Measurements from ENCODE around the gene ATP1A2. TPM values are rescaled to one million over a fixed set of nuclear protein-coding genes. Genes with fewer than 3 reads are reported as not detected.

ATP1A2 gene
- total and polyA plus RNA-seq, 2 donors (not counting 3 experiments of a cell fraction or from before 2014, with no cell fraction given) = not detected

GRCh38 chr1:160085686-160086455, 29.7 kb upstream of the ATP1A2 start:
- no TSS peak for BruUV-seq (replicated peaks)
- intact Hi-C loops (cut with micrococcal nuclease) = loop anchor here (1.0 kb wide), 1 partner anchor 290 kb away; no protein-coding TSS in a partner anchor
- FAIRE-seq (peak; percentile 76), DNase-seq (ENCODE audit: low read depth, low spot score) (peak; percentile 65)
- Histone ChIP-seq H3K9ac (replicated peaks; ENCODE audit: extremely low read depth, insufficient read depth, low read length) (no peak overlapping the region), H3K4me1 (ENCODE audit: control insufficient read depth, extremely low read depth, insufficient read depth, low read length) (no peaks in the 10 kb centered on the region), H3K36me3 (ENCODE audit: control insufficient read depth in 2 of 2, extremely low read depth in 1 of 2, insufficient read depth in 2 of 2, low read length in 2 of 2) (no peaks in the 10 kb centered on the region), H2AFZ (ENCODE audit: low read depth, low read length) (no peak overlapping the region), H3K27me3 (ENCODE audit: control insufficient read depth in 2 of 2, insufficient read depth in 2 of 2, low read length in 2 of 2) (peaks cover 35 to 37% of the 10 kb centered on the region in 2 experiments), H3K9me1 (replicated peaks; ENCODE audit: control insufficient read depth, extremely low read depth, insufficient read depth, low read length) (no peaks in the 10 kb centered on the region), H3K27ac (ENCODE audit: insufficient read depth, low read depth, low read length) (no peak overlapping the region), H3K9me3 (replicated peaks; ENCODE audit: control insufficient read depth, insufficient read depth, low read length) (no peaks in the 10 kb centered on the region), H3K4me2 (ENCODE audit: insufficient read depth, low read length) (no peak overlapping the region), H3K79me2 (ENCODE audit: control insufficient read depth, insufficient read depth, low read length) (no peaks in the 10 kb centered on the region), H4K20me1 (replicated peaks; ENCODE audit: control insufficient read depth, extremely low read depth, insufficient read depth, low read length) (no peaks in the 10 kb centered on the region), H3K4me3 (replicated peaks in 1 of 3; ENCODE audit: insufficient read depth in 1 of 3, low read depth in 1 of 3, low read length in 3 of 3) (no peak overlapping the region)
- ChIA-PET POLR2A (no interaction called here), CTCF (interaction anchor here (0.6 to 5.2 kb wide), 44 partner anchors 8 to 953 kb away, joined by 3 to 75 read pairs (median 4); partner anchors contain the start of genes CASQ1, IGSF8, IGSF9 and KCNJ10)
- dilution Hi-C loops (cut with MboI; ENCODE audit: extremely low pct_ligation_motif_present, low sequenced_read_pairs) = no loop called here
- TF ChIP-seq GATA2 (IDR thresholded peaks at IDR 0.05; ENCODE audit: insufficient read depth, insufficient read length, low read depth, low read length) (no peak), CTCF (IDR thresholded peaks at IDR 0.05; ENCODE audit: extremely low read depth in 1 of 2, insufficient read depth in 1 of 2, low read depth in 1 of 2, low read length in 2 of 2) (peak; percentile 82 to 99)

- no TSS peak for BruUV-seq (replicated peaks)
- FAIRE-seq = no peak
- intact Hi-C loops (cut with micrococcal nuclease) (no loop called here), dilution Hi-C loops (cut with MboI; ENCODE audit: extremely low pct_ligation_motif_present, low sequenced_read_pairs) (no loop called here)
- Histone ChIP-seq H3K4me1 (ENCODE audit: control insufficient read depth, extremely low read depth, insufficient read depth, low read length) (no peaks in the 10 kb centered on the region), H3K9ac (replicated peaks; ENCODE audit: extremely low read depth, insufficient read depth, low read length) (no peak overlapping the region), H3K36me3 (ENCODE audit: control insufficient read depth in 2 of 2, extremely low read depth in 1 of 2, insufficient read depth in 2 of 2, low read length in 2 of 2) (no peaks in the 10 kb centered on the region), H3K79me2 (ENCODE audit: control insufficient read depth, insufficient read depth, low read length) (no peaks in the 10 kb centered on the region), H3K4me3 (replicated peaks in 1 of 3; ENCODE audit: insufficient read depth in 1 of 3, low read depth in 1 of 3, low read length in 3 of 3) (no peak overlapping the region), H3K27ac (ENCODE audit: insufficient read depth, low read depth, low read length) (no peak overlapping the region), H3K4me2 (ENCODE audit: insufficient read depth, low read length) (no peak overlapping the region), H2AFZ (ENCODE audit: low read depth, low read length) (no peak overlapping the region), H3K27me3 (ENCODE audit: control insufficient read depth in 2 of 2, insufficient read depth in 2 of 2, low read length in 2 of 2) (peaks cover 29 to 31% of the 10 kb centered on the region in 2 experiments), H4K20me1 (replicated peaks; ENCODE audit: control insufficient read depth, extremely low read depth, insufficient read depth, low read length) (no peaks in the 10 kb centered on the region), H3K9me1 (replicated peaks; ENCODE audit: control insufficient read depth, extremely low read depth, insufficient read depth, low read length) (no peaks in the 10 kb centered on the region), H3K9me3 (replicated peaks; ENCODE audit: control insufficient read depth, insufficient read depth, low read length) (no peaks in the 10 kb centered on the region)
- CTCF ChIA-PET = interaction anchor here (0.8 to 5.2 kb wide), 21 partner anchors 8 to 290 kb away, joined by 3 to 75 read pairs (median 8); partner anchors contain the start of genes IGSF8, KCNJ10 and PIGM
- POLR2A ChIA-PET = no interaction called here
- DNase-seq (ENCODE audit: low read depth, low spot score) = no peak
- TF ChIP-seq MAX (IDR thresholded peaks at IDR 0.05; ENCODE audit: insufficient read depth, insufficient read length) = no peak
- no peak for TF ChIP-seq JUN (IDR thresholded peaks at IDR 0.05; ENCODE audit: borderline replicate concordance, insufficient read depth, insufficient read length, low read depth)
- no peak for TF ChIP-seq MYC (IDR thresholded peaks at IDR 0.05; ENCODE audit: low read depth, low read length)
- no peak for TF ChIP-seq FOS (IDR thresholded peaks at IDR 0.05; ENCODE audit: borderline replicate concordance, insufficient read depth, low read length)
- TF ChIP-seq POLR2A (IDR thresholded peaks at IDR 0.05; ENCODE audit: low read depth, low read length) = no peak
- TF ChIP-seq GATA2 (IDR thresholded peaks at IDR 0.05; ENCODE audit: insufficient read depth, insufficient read length, low read depth, low read length) = no peak
- TF ChIP-seq EZH2 (IDR thresholded peaks at IDR 0.05; ENCODE audit: borderline replicate concordance, low read depth, low read length, severe bottlenecking) = no peak
- no peak for TF ChIP-seq POLR2AphosphoS5 (IDR thresholded peaks at IDR 0.05; ENCODE audit: insufficient read depth, low read depth, low read length)
- no peak for TF ChIP-seq CTCF (IDR thresholded peaks at IDR 0.05; ENCODE audit: extremely low read depth in 1 of 2, insufficient read depth in 1 of 2, low read depth in 1 of 2, low read length in 2 of 2)
Measured at GRCh38 chr1:160086456-160086892, 29.1 kb upstream of the ATP1A2 start.

Data from endothelial cell of umbilical vein (primary cell).